HCT116 (cell line): Measurements from ENCODE around the gene STPG3. TPM values are rescaled to one million over a fixed set of nuclear protein-coding genes. Genes with fewer than 3 reads are reported as not detected.

Experiments used
- ATAC-seq: fragments of 200-7000 bp; cut with Tn5 transposase; 2 replicates; pipeline ENCODE4 v1.9.1; 2020; ENCODE audit warnings: mild to moderate bottlenecking, moderate library complexity
- BruUV-seq: library from RNA; stranded (reverse); fragments of 400-500 nt; replicated peaks from 2 replicates; lab custom pipeline; 2021; lab: Mats Ljungman, UMichigan
- CTCF ChIA-PET: fragments of 300-600 bp; sonication (Branson Sonifier 250); formaldehyde crosslinking; loops from one replicate; lab custom pipeline; 2021; ENCODE audit warnings: antibody characterized with exemption; lab: Charles Lee
- POLR2A ChIA-PET: fragments of 300-600, 350-600 bp; sonication (Branson Sonifier 250); formaldehyde crosslinking; loops from one replicate; lab custom pipeline; 2021; ENCODE audit warnings: antibody characterized with exemption; lab: Charles Lee
- RAD21 ChIA-PET, 2 experiments: fragments of 300-600 bp; sonication (Branson Sonifier 250); formaldehyde crosslinking; loops; one replicate each; lab custom pipeline; 2023; ENCODE audit warnings: low total read pairs in 2 of 2; ENCODE audit not compliant: uncharacterized antibody in 2 of 2, unreplicated experiment in 2 of 2, low non-redundant PET in 1 of 2; lab: Charles Lee
- DNase-seq: peaks from one replicate; pipeline ENCODE4 v3.0.0-alpha.2; 2010; ENCODE audit warnings: low read depth, low spot score
- H2AFZ ChIP-seq: fragments of 200-600 bp; shearing (Covaris generic), sonication (generic); 2 replicates; pipeline ENCODE4 v1.6.1; 2017; ENCODE audit warnings: low read depth, mixed run types, mixed read lengths, antibody characterized with exemption, low read length; ENCODE audit not compliant: poor library complexity, severe bottlenecking
- H3K27ac ChIP-seq: 2 replicates; pipeline ENCODE4 v1.5.1; 2012; ENCODE audit warnings: low read depth, low read length
- H3K27me3 ChIP-seq: fragments of 200-600 bp; sonication (generic); 2 replicates; pipeline ENCODE4 v1.6.1; 2016; ENCODE audit warnings: mixed run types, low read length, mixed read lengths; ENCODE audit not compliant: insufficient read depth
- H3K36me3 ChIP-seq, 2 experiments: fragments of 200-500 bp in 1 of 2; fragments of 200-600 bp in 1 of 2; sonication (Bioruptor generic) in 1 of 2; sonication (generic) in 1 of 2; 2 replicates each; pipeline versions ENCODE4 v1.5.1 to v1.6.1; 2014 to 2016; ENCODE audit warnings: low read length in 2 of 2, inconsistent platforms in 1 of 2, mixed read lengths in 1 of 2, mixed run types in 1 of 2; ENCODE audit not compliant: insufficient read depth in 2 of 2, control insufficient read depth in 1 of 2
- H3K4me1 ChIP-seq, 2 experiments: fragments of 200-600 bp in 1 of 2; sonication (generic) in 1 of 2; 2 replicates each; pipeline versions ENCODE4 v1.5.1 to v1.6.1; 2012 to 2017; ENCODE audit warnings: low read length in 2 of 2, inconsistent platforms in 1 of 2, mild to moderate bottlenecking in 1 of 2, mixed read lengths in 1 of 2, mixed run types in 1 of 2, moderate library complexity in 1 of 2; ENCODE audit not compliant: insufficient read depth in 2 of 2, control insufficient read depth in 1 of 2
- H3K4me2 ChIP-seq: fragments of 200-600 bp; sonication (generic); 2 replicates; pipeline ENCODE4 v1.6.1; 2017; ENCODE audit warnings: mixed run types, low read length, mixed read lengths
- H3K4me3 ChIP-seq, 2 experiments: fragments of 200-600 bp in 1 of 2; sonication (generic) in 1 of 2; replicated peaks in 1 of 2; 2 replicates each; pipeline ENCODE4 v1.5.1; 2011 to 2016; ENCODE audit warnings: low read length in 2 of 2, control low read depth in 1 of 2, low read depth in 1 of 2, mild to moderate bottlenecking in 1 of 2, mixed read lengths in 1 of 2, mixed run types in 1 of 2
- H3K79me2 ChIP-seq: fragments of 200-600 bp; sonication (generic); 2 replicates; pipeline ENCODE4 v1.6.1; 2017; ENCODE audit warnings: mild to moderate bottlenecking, mixed run types, low read length, moderate library complexity, mixed read lengths; ENCODE audit not compliant: insufficient read depth
- H3K9ac ChIP-seq: fragments of 200-600 bp; sonication (generic); 2 replicates; pipeline ENCODE4 v1.6.1; 2016; ENCODE audit warnings: low read length, mixed read lengths
- H3K9me2 ChIP-seq: fragments of 200-600 bp; sonication (generic), shearing (Covaris generic); 2 replicates; pipeline ENCODE4 v1.6.1; 2017; ENCODE audit warnings: mixed run types, mild to moderate bottlenecking, moderate library complexity; ENCODE audit not compliant: insufficient read depth
- H3K9me3 ChIP-seq, 2 experiments: fragments of 200-500 bp in 1 of 2; fragments of 200-600 bp in 1 of 2; sonication (Bioruptor generic) in 1 of 2; sonication (generic) in 1 of 2; 2 replicates each; pipeline ENCODE4 v1.6.1; 2014 to 2017; ENCODE audit warnings: low read length in 2 of 2, mixed read lengths in 2 of 2, inconsistent platforms in 1 of 2, low read depth in 1 of 2, mild to moderate bottlenecking in 1 of 2, mixed run types in 1 of 2, moderate library complexity in 1 of 2; ENCODE audit not compliant: control insufficient read depth in 1 of 2, insufficient read depth in 1 of 2
- H4K20me1 ChIP-seq: fragments of 200-600 bp; sonication (generic), shearing (Covaris generic); 2 replicates; pipeline ENCODE4 v1.6.1; 2017; ENCODE audit warnings: mixed run types, mild to moderate bottlenecking, moderate library complexity; ENCODE audit not compliant: insufficient read depth
- CBX3 ChIP-seq: IDR thresholded peaks from 2 replicates; pipeline ENCODE4 v1.6.1; 2012; ENCODE audit warnings: low read depth
- CEBPB ChIP-seq: IDR thresholded peaks from 2 replicates; pipeline ENCODE4 v1.6.1; 2012; ENCODE audit warnings: low read depth
- CTCF ChIP-seq, 3 experiments: fragments of 200-600 bp in 1 of 3; sonication (generic) in 1 of 3; IDR thresholded peaks in 2 of 3; conservative IDR thresholded peaks in 1 of 3; 2 replicates each; pipeline ENCODE4 v1.5.1; 2012 to 2017; ENCODE audit warnings: low read depth in 2 of 3, low read length in 2 of 3, antibody characterized with exemption in 1 of 3, borderline replicate concordance in 1 of 3, control low read depth in 1 of 3, mild to moderate bottlenecking in 1 of 3, mixed read lengths in 1 of 3, mixed run types in 1 of 3, moderate library complexity in 1 of 3; ENCODE audit not compliant: insufficient read depth in 1 of 3
- ELF1 ChIP-seq: IDR thresholded peaks from 2 replicates; pipeline ENCODE4 v1.6.1; 2012; ENCODE audit warnings: low read depth, borderline replicate concordance
- EZH2 ChIP-seq: fragments of 200-600 bp; sonication (generic); IDR thresholded peaks from 2 replicates; pipeline ENCODE4 v1.6.1; 2017; ENCODE audit warnings: antibody characterized with exemption, mixed run types
- EZH2phosphoT487 ChIP-seq: fragments of 200-600 bp; IDR thresholded peaks from 2 replicates; pipeline ENCODE4 v1.6.1; 2018; ENCODE audit warnings: antibody characterized with exemption, borderline replicate concordance
- JUND ChIP-seq: IDR thresholded peaks from 2 replicates; pipeline ENCODE4 v1.6.1; 2012
- MAX ChIP-seq: IDR thresholded peaks from 2 replicates; pipeline ENCODE4 v1.6.1; 2012
- POLR2AphosphoS5 ChIP-seq: IDR thresholded peaks from 2 replicates; pipeline ENCODE4 v1.6.1; 2011; ENCODE audit warnings: mild to moderate bottlenecking, low read depth, low read length, moderate library complexity
- RAD21 ChIP-seq: IDR thresholded peaks from 2 replicates; pipeline ENCODE4 v1.6.1; 2012; ENCODE audit warnings: low read depth, mild to moderate bottlenecking
- REST ChIP-seq: IDR thresholded peaks from 2 replicates; pipeline ENCODE4 v1.6.1; 2012; ENCODE audit warnings: low read depth
- SIN3A ChIP-seq: IDR thresholded peaks from 2 replicates; pipeline ENCODE4 v1.6.1; 2012; ENCODE audit warnings: low read depth
- SP1 ChIP-seq: IDR thresholded peaks from 2 replicates; pipeline ENCODE4 v1.6.1; 2012; ENCODE audit warnings: low read depth
- SRF ChIP-seq: IDR thresholded peaks from 2 replicates; pipeline ENCODE4 v1.6.1; 2012; ENCODE audit warnings: low read depth
- TCF7L2 ChIP-seq: IDR thresholded peaks from 2 replicates; pipeline ENCODE4 v1.7.0; 2011; ENCODE audit warnings: borderline replicate concordance, inconsistent platforms; ENCODE audit not compliant: insufficient read depth, insufficient read length; ENCODE audit errors: extremely low read depth
- YY1 ChIP-seq: IDR thresholded peaks from 2 replicates; pipeline ENCODE4 v1.6.1; 2011; ENCODE audit warnings: low read length, low read depth, moderate library complexity, mild to moderate bottlenecking; ENCODE audit not compliant: insufficient replicate concordance; ENCODE audit errors: extremely low read depth
- ZBTB33 ChIP-seq: IDR thresholded peaks from 2 replicates; pipeline ENCODE4 v1.6.1; 2011; ENCODE audit warnings: mild to moderate bottlenecking, low read length, moderate library complexity; ENCODE audit not compliant: insufficient replicate concordance; ENCODE audit errors: extremely low read depth
- ZFX ChIP-seq: fragments of 450-650 bp; IDR thresholded peaks from 2 replicates; pipeline ENCODE4 v1.6.1; 2017
- ZNF274 ChIP-seq: fragments of 200-500 bp; sonication (Bioruptor generic); IDR thresholded peaks from 2 replicates; pipeline ENCODE4 v1.6.1; 2014; ENCODE audit warnings: mild to moderate bottlenecking, low read depth, low read length, inconsistent platforms
- intact Hi-C: fragments of 100-400 bp; cut with micrococcal nuclease; formaldehyde crosslinking; loops from 2 replicates; pipeline ENCODE4 v1.10.0; 2022
- total RNA-seq: library from RNA; stranded (reverse); gene quantifications from one replicate; pipeline ENCODE4 v1.2.1, GENCODE V29; 2021; ENCODE audit not compliant: unreplicated experiment

The STPG3 gene
- total RNA-seq, 1 experiment from 2014 or later, result not detected

DNA sequence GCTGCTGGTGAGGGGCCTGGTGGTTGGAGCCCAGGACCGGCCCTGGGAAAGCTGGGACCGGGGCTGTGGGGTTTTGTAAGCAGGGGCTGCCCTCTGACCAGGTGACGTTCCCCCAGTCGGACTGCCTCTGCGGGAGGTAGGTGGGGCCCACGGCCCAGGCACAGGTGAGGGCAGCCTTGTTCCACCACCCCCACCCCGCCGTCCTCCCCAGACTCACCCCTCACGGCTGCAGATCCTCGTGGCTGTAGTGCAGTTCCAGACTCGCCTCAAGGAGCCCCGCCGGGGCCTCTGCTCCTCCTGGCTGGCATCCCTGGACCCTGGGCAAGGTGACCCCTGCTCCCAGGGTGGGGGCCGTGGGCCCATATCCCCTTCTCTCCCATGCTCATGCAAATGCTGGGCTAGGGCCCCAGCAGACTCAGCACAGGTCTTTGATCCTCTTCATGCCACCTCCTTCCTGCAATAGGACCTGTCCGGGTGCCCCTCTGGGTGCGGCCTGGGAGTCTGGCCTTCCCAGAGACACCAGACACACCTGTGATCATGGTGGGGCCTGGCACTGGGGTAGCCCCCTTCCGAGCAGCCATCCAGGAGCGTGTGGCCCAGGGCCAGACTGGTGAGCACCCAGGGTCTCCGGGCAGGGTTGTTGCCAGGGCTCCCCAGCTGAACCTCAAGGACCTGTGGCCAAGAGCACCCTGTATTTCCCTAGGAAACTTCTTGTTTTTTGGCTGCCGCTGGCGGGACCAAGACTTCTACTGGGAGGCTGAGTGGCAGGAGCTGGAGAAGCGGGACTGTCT lies 35.7 kb upstream of the STPG3 start:
- ATAC-seq (no peak), DNase-seq (no peak)
- no TSS peak for BruUV-seq
- H3K36me3 ChIP-seq, result no peaks in the 10 kb centered on the region
- ChIA-PET CTCF (interaction anchor here (1.7 to 2.4 kb wide), 2 partner anchors 8 to 21 kb away, joined by 8 to 16 read pairs; partner anchors contain the start of gene RNF208), POLR2A (interaction anchor here (1.5 kb wide), 1 partner anchor 8 kb away, joined by 4 read pairs; no protein-coding TSS in a partner anchor), RAD21 (no interaction called here)
- no peak overlapping the region for H3K4me2 ChIP-seq
- intact Hi-C loops, result no loop called here
- H3K4me3 ChIP-seq, result no peak overlapping the region
- peaks cover 28 to 52% of the 10 kb centered on the region in 2 experiments for H3K4me1 ChIP-seq
- no peaks in the 10 kb centered on the region for H3K9me3 ChIP-seq
- H3K9ac ChIP-seq, result no peak overlapping the region
- H3K9me2 ChIP-seq, result no peaks in the 10 kb centered on the region
- H3K79me2 ChIP-seq, result no peaks in the 10 kb centered on the region
- no peaks in the 10 kb centered on the region for H4K20me1 ChIP-seq
- H3K27me3 ChIP-seq, result no peaks in the 10 kb centered on the region
- no peak overlapping the region for H3K27ac ChIP-seq
- no peak overlapping the region for H2AFZ ChIP-seq
- TF ChIP-seq ZFX (no peak), CTCF (IDR thresholded peaks at IDR 0.05 in 2 of 3, conservative IDR thresholded peaks at IDR 0.05 in 1 of 3; ENCODE audit: borderline replicate concordance in 1 of 3, insufficient read depth in 1 of 3, low read depth in 2 of 3, low read length in 2 of 3) (no peak), POLR2AphosphoS5 (no peak), ELF1 (no peak), REST (no peak), JUND (no peak), EZH2 (no peak), SP1 (no peak), ZBTB33 (no peak), ZNF274 (no peak), CEBPB (no peak), SIN3A (no peak), YY1 (no peak), TCF7L2 (no peak), RAD21 (no peak), SRF (no peak), MAX (no peak), EZH2phosphoT487 (no peak), CBX3 (no peak)
